ENCODE data around the gene SYNRG.
A peak's percentile ranks its signal among the peaks of the same experiment; 100 is the strongest.

Gene SYNRG

GRCh38 chr17:37494401-37494831, 114.8 kb downstream of the SYNRG start:
- TF ChIP-seq, protein P1, sequence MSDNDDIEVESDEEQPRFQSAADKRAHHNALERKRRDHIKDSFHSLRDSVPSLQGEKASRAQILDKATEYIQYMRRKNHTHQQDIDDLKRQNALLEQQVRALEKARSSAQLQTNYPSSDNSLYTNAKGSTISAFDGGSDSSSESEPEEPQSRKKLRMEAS (IDR thresholded peaks at IDR 0.05), result no peak
- TF ChIP-seq CEBPB (IDR thresholded peaks at IDR 0.05), result peak; percentile 89
- TF ChIP-seq FOXM1 (IDR thresholded peaks at IDR 0.05; ENCODE audit: borderline replicate concordance, low read depth), result no peak
- TF ChIP-seq ZBTB7A (IDR thresholded peaks at IDR 0.05; ENCODE audit: low read depth), result no peak
- TF ChIP-seq TCF12 (IDR thresholded peaks at IDR 0.05; ENCODE audit: low read depth), result no peak

- TF ChIP-seq, protein P1 (IDR thresholded peaks at IDR 0.05), result no peak
- TF ChIP-seq TEAD4 (IDR thresholded peaks at IDR 0.05) (no peak), NFIC (IDR thresholded peaks at IDR 0.05) (no peak), FOXM1 (IDR thresholded peaks at IDR 0.05; ENCODE audit: borderline replicate concordance, low read depth) (no peak), YY1 (IDR thresholded peaks at IDR 0.05; ENCODE audit: low read depth) (no peak), TCF12 (IDR thresholded peaks at IDR 0.05; ENCODE audit: low read depth) (no peak), ZBTB7A (IDR thresholded peaks at IDR 0.05; ENCODE audit: low read depth) (no peak), EP300 (IDR thresholded peaks at IDR 0.05; ENCODE audit: borderline replicate concordance) (no peak), EGR1 (IDR thresholded peaks at IDR 0.05) (no peak), CREB1 (IDR thresholded peaks at IDR 0.05; ENCODE audit: low read depth) (no peak), CEBPB (IDR thresholded peaks at IDR 0.05) (no peak), TAF1 (IDR thresholded peaks at IDR 0.05; ENCODE audit: low read depth) (no peak), USF1 (IDR thresholded peaks at IDR 0.05) (no peak), RAD21 (IDR thresholded peaks at IDR 0.05; ENCODE audit: low read depth) (no peak)
- TF ChIP-seq, protein P2, sequence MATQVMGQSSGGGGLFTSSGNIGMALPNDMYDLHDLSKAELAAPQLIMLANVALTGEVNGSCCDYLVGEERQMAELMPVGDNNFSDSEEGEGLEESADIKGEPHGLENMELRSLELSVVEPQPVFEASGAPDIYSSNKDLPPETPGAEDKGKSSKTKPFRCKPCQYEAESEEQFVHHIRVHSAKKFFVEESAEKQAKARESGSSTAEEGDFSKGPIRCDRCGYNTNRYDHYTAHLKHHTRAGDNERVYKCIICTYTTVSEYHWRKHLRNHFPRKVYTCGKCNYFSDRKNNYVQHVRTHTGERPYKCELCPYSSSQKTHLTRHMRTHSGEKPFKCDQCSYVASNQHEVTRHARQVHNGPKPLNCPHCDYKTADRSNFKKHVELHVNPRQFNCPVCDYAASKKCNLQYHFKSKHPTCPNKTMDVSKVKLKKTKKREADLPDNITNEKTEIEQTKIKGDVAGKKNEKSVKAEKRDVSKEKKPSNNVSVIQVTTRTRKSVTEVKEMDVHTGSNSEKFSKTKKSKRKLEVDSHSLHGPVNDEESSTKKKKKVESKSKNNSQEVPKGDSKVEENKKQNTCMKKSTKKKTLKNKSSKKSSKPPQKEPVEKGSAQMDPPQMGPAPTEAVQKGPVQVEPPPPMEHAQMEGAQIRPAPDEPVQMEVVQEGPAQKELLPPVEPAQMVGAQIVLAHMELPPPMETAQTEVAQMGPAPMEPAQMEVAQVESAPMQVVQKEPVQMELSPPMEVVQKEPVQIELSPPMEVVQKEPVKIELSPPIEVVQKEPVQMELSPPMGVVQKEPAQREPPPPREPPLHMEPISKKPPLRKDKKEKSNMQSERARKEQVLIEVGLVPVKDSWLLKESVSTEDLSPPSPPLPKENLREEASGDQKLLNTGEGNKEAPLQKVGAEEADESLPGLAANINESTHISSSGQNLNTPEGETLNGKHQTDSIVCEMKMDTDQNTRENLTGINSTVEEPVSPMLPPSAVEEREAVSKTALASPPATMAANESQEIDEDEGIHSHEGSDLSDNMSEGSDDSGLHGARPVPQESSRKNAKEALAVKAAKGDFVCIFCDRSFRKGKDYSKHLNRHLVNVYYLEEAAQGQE (IDR thresholded peaks at IDR 0.05; ENCODE audit: low read depth), result no peak
Observed at GRCh38 chr17:37493249-37494027, 115.8 kb downstream of the SYNRG start.

- TF ChIP-seq EGR1 (IDR thresholded peaks at IDR 0.05) (no peak), RAD21 (IDR thresholded peaks at IDR 0.05; ENCODE audit: low read depth) (no peak), CEBPB (IDR thresholded peaks at IDR 0.05) (no peak), ZBTB7A (IDR thresholded peaks at IDR 0.05; ENCODE audit: low read depth) (no peak), TCF12 (IDR thresholded peaks at IDR 0.05; ENCODE audit: low read depth) (no peak), EP300 (IDR thresholded peaks at IDR 0.05; ENCODE audit: borderline replicate concordance) (no peak), TAF1 (IDR thresholded peaks at IDR 0.05; ENCODE audit: low read depth) (no peak), NFIC (IDR thresholded peaks at IDR 0.05) (no peak), YY1 (IDR thresholded peaks at IDR 0.05; ENCODE audit: low read depth) (no peak), TEAD4 (IDR thresholded peaks at IDR 0.05) (no peak), USF1 (IDR thresholded peaks at IDR 0.05) (no peak), FOXM1 (IDR thresholded peaks at IDR 0.05; ENCODE audit: borderline replicate concordance, low read depth) (no peak), CREB1 (IDR thresholded peaks at IDR 0.05; ENCODE audit: low read depth) (no peak)
- TF ChIP-seq, protein P2 (IDR thresholded peaks at IDR 0.05; ENCODE audit: low read depth), result no peak
- TF ChIP-seq, protein P1 (IDR thresholded peaks at IDR 0.05), result no peak
Observed at GRCh38 chr17:37492167-37492566, 117.1 kb downstream of the SYNRG start.

DNA sequence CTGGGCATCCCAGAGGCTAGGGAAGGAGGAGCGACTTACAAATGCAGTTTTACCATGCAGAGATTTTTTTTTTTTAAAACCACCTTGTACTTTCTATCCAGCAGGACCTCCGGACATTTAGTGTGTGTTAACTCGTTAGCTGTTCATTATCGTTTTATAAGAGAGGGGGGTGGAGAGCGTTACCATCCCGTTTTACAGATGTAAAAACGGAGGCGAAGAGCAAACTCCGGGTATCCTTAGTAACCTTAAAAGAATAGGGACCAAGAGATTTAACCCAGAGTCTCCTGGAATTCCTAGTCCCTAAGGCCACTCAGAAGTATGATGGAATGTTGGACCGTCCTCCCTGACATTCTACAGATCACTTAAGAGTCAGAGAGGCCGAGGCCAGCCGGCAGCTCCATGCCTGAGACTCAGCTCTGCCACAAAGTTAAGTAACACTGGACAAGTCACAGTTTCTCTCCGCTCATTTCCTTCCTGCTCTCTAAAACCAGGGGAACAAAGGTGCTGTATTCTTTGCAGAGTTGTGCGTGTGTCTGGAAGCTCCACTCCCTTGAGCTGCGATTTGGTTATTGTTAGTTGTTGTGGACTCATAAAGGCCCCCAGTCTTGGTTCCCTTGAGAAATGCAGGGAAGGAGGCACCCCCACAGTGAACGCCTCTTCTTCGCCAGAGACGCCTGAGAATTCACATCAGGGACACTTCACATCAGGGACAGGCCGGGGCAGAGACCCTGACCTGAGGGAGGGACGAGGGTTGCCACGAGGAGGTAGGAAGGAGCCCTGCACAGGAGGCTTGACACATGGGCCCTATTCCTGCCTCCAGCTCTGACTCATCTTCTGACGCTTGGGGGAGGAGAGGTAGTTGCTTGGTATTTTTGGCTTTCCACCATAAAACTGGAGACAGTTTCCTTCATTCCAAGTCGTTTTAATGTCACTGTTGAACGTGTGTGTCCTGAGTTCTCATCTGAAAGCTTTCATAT, 118.3 kb downstream of the SYNRG start:
- no peak for TF ChIP-seq FOXM1 (IDR thresholded peaks at IDR 0.05; ENCODE audit: borderline replicate concordance, low read depth)
- TF ChIP-seq, protein P2 (IDR thresholded peaks at IDR 0.05; ENCODE audit: low read depth), result no peak
- TF ChIP-seq CEBPB (IDR thresholded peaks at IDR 0.05), result no peak
- peak; percentile 39; the same call in 1 of the 2 replicates for TF ChIP-seq TEAD4 (IDR thresholded peaks at IDR 0.05)
- no peak for TF ChIP-seq TCF12 (IDR thresholded peaks at IDR 0.05; ENCODE audit: low read depth)
- TF ChIP-seq, protein P1 (IDR thresholded peaks at IDR 0.05), result peak; percentile 57
